ENCODE results near the gene BPIFA3. TPM values are rescaled to one million over a fixed set of nuclear protein-coding genes. Genes with fewer than 3 reads are reported as not detected.

The BPIFA3 gene
- total and polyA plus RNA-seq, 11 donors, result not detected

GRCh38 chr20:33246077-33246476 lies 28.9 kb downstream of the BPIFA3 start:
- intact Hi-C loops (cut with DNase I), result no loop called here
- H3K4me3 ChIP-seq, result no peak overlapping the region
- no peak for TF ChIP-seq POLR2A (IDR thresholded peaks at IDR 0.05)
- TF ChIP-seq CTCF (IDR thresholded peaks at IDR 0.05), result no peak

GRCh38 chr20:33249456-33249855 lies 32.3 kb downstream of the BPIFA3 start:
- Histone ChIP-seq H3K36me3 (no peaks in the 10 kb centered on the region), H3K9me3 (peaks cover 0 to 2% (median 0%) of the 10 kb centered on the region in 12 donors), H3K4me1 (no peaks in the 10 kb centered on the region), H3K27ac (no peak overlapping the region), H3K27me3 (peaks cover 0 to under 1% (median 0%) of the 10 kb centered on the region in 9 donors), H3K4me3 (no peak overlapping the region)
- DNase-seq (no peak), ATAC-seq (no peak)
- 91 to 100% (median 93%) methylated on average over 1 of the region's 1 CpG for WGBS, 4 donors
- no peak for TF ChIP-seq POLR2A (IDR thresholded peaks at IDR 0.05)
- no peak for TF ChIP-seq CTCF (IDR thresholded peaks at IDR 0.05)
- intact Hi-C loops (cut with DNase I), result no loop called here

More at GRCh38 chr20:33246077-33246476, 28.9 kb downstream of the BPIFA3 start:
- DNase-seq, result no peak
- no peaks in the 10 kb centered on the region for H3K36me3 ChIP-seq
- no peak overlapping the region for H3K27ac ChIP-seq
- no peak for ATAC-seq
- WGBS, 4 donors, result 51 to 65% (median 58%) methylated on average over 3 of the region's 3 CpGs
- peaks cover 0 to 7% (median 0%) of the 10 kb centered on the region in 9 donors for H3K27me3 ChIP-seq
- H3K4me1 ChIP-seq, result no peaks in the 10 kb centered on the region
- no peaks in the 10 kb centered on the region for H3K9me3 ChIP-seq

GRCh38 chr20:33250666-33251065 lies 33.5 kb downstream of the BPIFA3 start:
- Histone ChIP-seq H3K27ac (no peak overlapping the region), H3K9me3 (peaks cover 0 to 7% (median 0%) of the 10 kb centered on the region in 12 donors), H3K27me3 (peaks cover 0 to 6% (median 0%) of the 10 kb centered on the region in 9 donors), H3K4me3 (no peak overlapping the region), H3K36me3 (no peaks in the 10 kb centered on the region), H3K4me1 (no peaks in the 10 kb centered on the region)
- DNase-seq, result no peak
- TF ChIP-seq POLR2A (IDR thresholded peaks at IDR 0.05) (no peak), CTCF (IDR thresholded peaks at IDR 0.05) (no peak)
- intact Hi-C loops (cut with DNase I), result no loop called here
- WGBS, 4 donors, result 29 to 49% (median 40%) methylated on average over 2 of the region's 2 CpGs
- ATAC-seq, result no peak

- Histone ChIP-seq H3K27me3 (peaks cover 0 to 6% (median 0%) of the 10 kb centered on the region in 9 donors), H3K4me1 (no peaks in the 10 kb centered on the region), H3K9me3 (peaks cover 0 to 7% (median 0%) of the 10 kb centered on the region in 12 donors), H3K36me3 (no peaks in the 10 kb centered on the region), H3K27ac (no peak overlapping the region), H3K4me3 (no peak overlapping the region)
- TF ChIP-seq POLR2A (IDR thresholded peaks at IDR 0.05), result no peak
- no peak for TF ChIP-seq CTCF (IDR thresholded peaks at IDR 0.05)
- no peak for DNase-seq
- intact Hi-C loops (cut with DNase I), result no loop called here
- WGBS, 4 donors, result 54 to 68% (median 63%) methylated on average over 3 of the region's 3 CpGs
- no peak for ATAC-seq
These were observed 34.3 kb downstream of the BPIFA3 start for GRCh38 chr20:33251496-33251895.
